ENCODE measurements around the gene MUC21. TPM values are rescaled to one million over a fixed set of nuclear protein-coding genes. Genes with fewer than 3 reads are reported as not detected.

Gene MUC21
- total RNA-seq, 1 experiment from 2014 or later: not detected

DNA sequence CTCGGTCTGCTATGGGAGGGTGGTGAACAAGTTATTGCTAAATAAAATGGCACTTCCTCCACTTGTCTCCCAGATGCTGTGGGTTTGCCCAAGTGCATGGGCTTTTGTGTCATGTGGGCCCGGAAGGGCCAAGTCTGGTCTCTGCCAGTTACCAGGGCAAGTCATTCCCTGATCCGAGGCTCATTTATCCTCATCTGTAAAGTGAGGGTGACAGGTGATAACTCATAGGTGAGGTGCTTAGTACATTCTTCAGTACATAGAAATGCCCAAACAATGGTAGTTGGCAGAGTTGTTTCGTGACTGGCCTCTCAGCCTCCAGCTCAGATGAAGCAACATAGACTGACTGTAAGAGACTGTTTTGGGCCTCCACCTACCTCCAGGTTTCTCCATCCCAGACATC lies 44.8 kb upstream of the MUC21 start:
- BruUV-seq (replicated peaks): no TSS peak
- Histone ChIP-seq H3K27me3 (replicated peaks; ENCODE audit: insufficient read depth, low read depth, low read length, poor library complexity) (no peaks in the 10 kb centered on the region), H3K9me3 (ENCODE audit: low read depth, low read length, poor library complexity, severe bottlenecking) (no peaks in the 10 kb centered on the region), H3K27ac (ENCODE audit: low read depth, low read length, poor library complexity, severe bottlenecking) (no peak overlapping the region), H3K36me3 (ENCODE audit: insufficient read depth, low read length, poor library complexity, severe bottlenecking) (no peaks in the 10 kb centered on the region), H3K4me1 (ENCODE audit: insufficient read depth, low read length, poor library complexity, severe bottlenecking) (peaks cover 23% of the 10 kb centered on the region), H3K4me3 (ENCODE audit: low read depth, low read length, poor library complexity, severe bottlenecking) (no peak overlapping the region)
- DNase-seq (ENCODE audit: low spot score): no peak
- POLR2A ChIA-PET (ENCODE audit: low non-redundant PET): no interaction called here
- TF ChIP-seq, protein P1, sequence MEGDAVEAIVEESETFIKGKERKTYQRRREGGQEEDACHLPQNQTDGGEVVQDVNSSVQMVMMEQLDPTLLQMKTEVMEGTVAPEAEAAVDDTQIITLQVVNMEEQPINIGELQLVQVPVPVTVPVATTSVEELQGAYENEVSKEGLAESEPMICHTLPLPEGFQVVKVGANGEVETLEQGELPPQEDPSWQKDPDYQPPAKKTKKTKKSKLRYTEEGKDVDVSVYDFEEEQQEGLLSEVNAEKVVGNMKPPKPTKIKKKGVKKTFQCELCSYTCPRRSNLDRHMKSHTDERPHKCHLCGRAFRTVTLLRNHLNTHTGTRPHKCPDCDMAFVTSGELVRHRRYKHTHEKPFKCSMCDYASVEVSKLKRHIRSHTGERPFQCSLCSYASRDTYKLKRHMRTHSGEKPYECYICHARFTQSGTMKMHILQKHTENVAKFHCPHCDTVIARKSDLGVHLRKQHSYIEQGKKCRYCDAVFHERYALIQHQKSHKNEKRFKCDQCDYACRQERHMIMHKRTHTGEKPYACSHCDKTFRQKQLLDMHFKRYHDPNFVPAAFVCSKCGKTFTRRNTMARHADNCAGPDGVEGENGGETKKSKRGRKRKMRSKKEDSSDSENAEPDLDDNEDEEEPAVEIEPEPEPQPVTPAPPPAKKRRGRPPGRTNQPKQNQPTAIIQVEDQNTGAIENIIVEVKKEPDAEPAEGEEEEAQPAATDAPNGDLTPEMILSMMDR (conservative IDR thresholded peaks at IDR 0.05; ENCODE audit: low read depth, low read length): no peak
- no peak for TF ChIP-seq EZH2 (IDR thresholded peaks at IDR 0.05; ENCODE audit: borderline replicate concordance, low read depth, low read length, poor library complexity, severe bottlenecking)
- intact Hi-C loops (cut with micrococcal nuclease; ENCODE audit: unreplicated experiment): no loop called here
- CTCF ChIA-PET: no interaction called here

GRCh38 chr6:30939473-30939872 lies 44.0 kb upstream of the MUC21 start:
- ChIA-PET CTCF (no interaction called here), POLR2A (ENCODE audit: low non-redundant PET) (no interaction called here)
- peaks cover 23% of the 10 kb centered on the region for H3K4me1 ChIP-seq (ENCODE audit: insufficient read depth, low read length, poor library complexity, severe bottlenecking)
- no peak overlapping the region for H3K4me3 ChIP-seq (ENCODE audit: low read depth, low read length, poor library complexity, severe bottlenecking)
- intact Hi-C loops (cut with micrococcal nuclease; ENCODE audit: unreplicated experiment): no loop called here
- no peak for DNase-seq (ENCODE audit: low spot score)
- no TSS peak for BruUV-seq (replicated peaks)
- TF ChIP-seq, protein P1 (conservative IDR thresholded peaks at IDR 0.05; ENCODE audit: low read depth, low read length): no peak
- no peak for TF ChIP-seq EZH2 (IDR thresholded peaks at IDR 0.05; ENCODE audit: borderline replicate concordance, low read depth, low read length, poor library complexity, severe bottlenecking)
- H3K9me3 ChIP-seq (ENCODE audit: low read depth, low read length, poor library complexity, severe bottlenecking): no peaks in the 10 kb centered on the region
- no peak overlapping the region for H3K27ac ChIP-seq (ENCODE audit: low read depth, low read length, poor library complexity, severe bottlenecking)
- H3K27me3 ChIP-seq (replicated peaks; ENCODE audit: insufficient read depth, low read depth, low read length, poor library complexity): no peaks in the 10 kb centered on the region
- H3K36me3 ChIP-seq (ENCODE audit: insufficient read depth, low read length, poor library complexity, severe bottlenecking): no peaks in the 10 kb centered on the region

DNA sequence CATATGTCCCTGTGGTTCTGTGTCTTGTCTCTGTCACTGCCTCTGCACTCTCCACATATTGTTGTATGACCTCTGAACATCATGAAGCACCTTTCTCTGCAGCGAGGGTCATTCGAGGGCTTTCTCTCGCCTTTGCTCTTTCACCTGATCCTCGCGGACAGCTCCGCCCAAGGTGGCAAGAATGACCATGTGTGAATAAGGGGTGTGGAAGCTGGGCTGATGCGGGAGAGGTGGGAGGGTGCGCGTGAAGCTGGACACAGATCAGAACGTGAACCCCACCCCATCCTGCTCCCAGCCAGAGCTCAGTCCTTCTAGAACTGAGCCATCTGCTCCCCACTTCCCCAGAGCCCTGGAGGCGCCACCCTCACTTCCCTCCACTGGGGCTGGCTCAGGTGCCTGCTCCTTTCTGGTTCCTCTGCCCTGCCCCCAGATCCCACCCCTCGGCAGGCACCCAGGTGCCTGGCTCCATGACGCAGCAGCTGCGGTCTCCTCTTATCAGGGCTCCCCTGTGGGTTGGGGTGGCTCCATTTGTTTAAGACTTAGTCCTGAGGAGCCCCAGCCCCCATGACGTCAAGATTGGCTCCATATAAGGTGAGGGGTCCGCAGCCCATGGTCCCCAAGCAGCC lies 43.0 kb upstream of the MUC21 start, which contains the start of gene MUCL3:
Gene MUCL3 (plus strand): TSS at position 613 of the 626 bp plus-strand sequence. CDS start 27 bp downstream, outside the sequence.
- Histone ChIP-seq H3K4me3 (ENCODE audit: low read depth, low read length, poor library complexity, severe bottlenecking) (no peak within 1 kb of the TSS), H3K36me3 (ENCODE audit: insufficient read depth, low read length, poor library complexity, severe bottlenecking) (no peaks in the 10 kb centered on the region), H3K4me1 (ENCODE audit: insufficient read depth, low read length, poor library complexity, severe bottlenecking) (peaks cover 18% of the 10 kb centered on the region), H3K9me3 (ENCODE audit: low read depth, low read length, poor library complexity, severe bottlenecking) (no peaks in the 10 kb centered on the region), H3K27ac (ENCODE audit: low read depth, low read length, poor library complexity, severe bottlenecking) (no peak within 1 kb of the TSS), H3K27me3 (replicated peaks; ENCODE audit: insufficient read depth, low read depth, low read length, poor library complexity) (no peaks in the 10 kb centered on the region)
- intact Hi-C loops (cut with micrococcal nuclease; ENCODE audit: unreplicated experiment): no loop called here
- ChIA-PET CTCF (interaction anchor here (3.1 kb wide), 1 partner anchor 130 kb away, joined by 11 read pairs; no protein-coding TSS in a partner anchor), POLR2A (ENCODE audit: low non-redundant PET) (interaction anchor here (0.6 kb wide), 1 partner anchor 119 kb away, joined by 4 read pairs; no protein-coding TSS in a partner anchor)
- BruUV-seq (replicated peaks): no TSS peak
- no peak for TF ChIP-seq EZH2 (IDR thresholded peaks at IDR 0.05; ENCODE audit: borderline replicate concordance, low read depth, low read length, poor library complexity, severe bottlenecking)
- TF ChIP-seq, protein P1 (conservative IDR thresholded peaks at IDR 0.05; ENCODE audit: low read depth, low read length): no peak
- DNase-seq (ENCODE audit: low spot score): no peak

Data from A673 (cell line).